SK-N-MC (cell line): ENCODE results near the gene PLCE1.

Experiments
- DNase-seq: peaks from one replicate; pipeline ENCODE4 v3.0.0-alpha.2; 2011; ENCODE audit warnings: low read depth, low spot score
- H3K27ac ChIP-seq: fragments of 200-600 bp; sonication (generic); 2 replicates; pipeline ENCODE4 v1.5.1; 2016; ENCODE audit warnings: mixed run types
- H3K36me3 ChIP-seq: fragments of 200-600 bp; sonication (generic); 2 replicates; pipeline ENCODE4 v1.6.1; 2017; ENCODE audit warnings: antibody characterized with exemption, low read length, mixed read lengths; ENCODE audit not compliant: insufficient read depth
- H3K4me3 ChIP-seq: fragments of 200-600 bp; sonication (generic); 2 replicates; pipeline ENCODE4 v1.5.1; 2016
- H3K9ac ChIP-seq: fragments of 200-600 bp; sonication (generic); 2 replicates; pipeline ENCODE4 v1.8.0; 2017; ENCODE audit warnings: mixed run types, mixed read lengths; ENCODE audit not compliant: insufficient read length
- H3K9me3 ChIP-seq: fragments of 200-600 bp; sonication (generic); 2 replicates; pipeline ENCODE4 v1.6.1; 2017; ENCODE audit warnings: low read depth, mild to moderate bottlenecking, antibody characterized with exemption, low read length, moderate library complexity, mixed read lengths
- EZH2 ChIP-seq: fragments of 200-600 bp; sonication (generic); IDR thresholded peaks from one replicate; pipeline ENCODE4 v1.6.1; 2017; ENCODE audit warnings: antibody characterized with exemption
- FOXP2 ChIP-seq: optimal IDR thresholded peaks from 2 replicates; pipeline ENCODE3; 2011; ENCODE audit warnings: mild to moderate bottlenecking, moderate library complexity; ENCODE audit not compliant: insufficient read depth; ENCODE audit errors: extremely low read length, control extremely low read depth
- POLR2AphosphoS5 ChIP-seq: IDR thresholded peaks from 2 replicates; pipeline ENCODE4 v1.6.1; 2012; ENCODE audit warnings: mild to moderate bottlenecking, low read depth, low read length, borderline replicate concordance

Gene PLCE1

GRCh38 chr10:93999401-93999851 lies 5.7 kb downstream of the PLCE1 start:
- TF ChIP-seq FOXP2 (no peak), POLR2AphosphoS5 (no peak), EZH2 (no peak)
- no peaks in the 10 kb centered on the region for H3K36me3 ChIP-seq
- H3K4me3 ChIP-seq, result no peak overlapping the region
- DNase-seq, result no peak
- no peaks in the 10 kb centered on the region for H3K9me3 ChIP-seq
- no peak overlapping the region for H3K9ac ChIP-seq
- no peak overlapping the region for H3K27ac ChIP-seq

- no peak overlapping the region for H3K9ac ChIP-seq
- TF ChIP-seq POLR2AphosphoS5 (no peak), FOXP2 (no peak), EZH2 (no peak)
- H3K4me3 ChIP-seq, result no peak overlapping the region
- no peak overlapping the region for H3K27ac ChIP-seq
- H3K9me3 ChIP-seq, result no peaks in the 10 kb centered on the region
- H3K36me3 ChIP-seq, result no peaks in the 10 kb centered on the region
- no peak for DNase-seq
Measured at GRCh38 chr10:94000638-94001415, 7.1 kb downstream of the PLCE1 start.

GRCh38 chr10:94001416-94001810 lies 7.7 kb downstream of the PLCE1 start:
- no peak for TF ChIP-seq FOXP2
- no peak for TF ChIP-seq EZH2
- no peak for TF ChIP-seq POLR2AphosphoS5
- Histone ChIP-seq H3K9me3 (no peaks in the 10 kb centered on the region), H3K27ac (no peak overlapping the region), H3K4me3 (no peak overlapping the region), H3K9ac (no peak overlapping the region), H3K36me3 (no peaks in the 10 kb centered on the region)
- no peak for DNase-seq

- no peaks in the 10 kb centered on the region for H3K9me3 ChIP-seq
- H3K9ac ChIP-seq, result no peak overlapping the region
- DNase-seq, result no peak
- no peaks in the 10 kb centered on the region for H3K36me3 ChIP-seq
- TF ChIP-seq EZH2, result no peak
- no peak overlapping the region for H3K27ac ChIP-seq
- H3K4me3 ChIP-seq, result no peak overlapping the region
Measured at GRCh38 chr10:94002156-94002555, 8.4 kb downstream of the PLCE1 start.

- TF ChIP-seq FOXP2 (no peak), POLR2AphosphoS5 (no peak), EZH2 (no peak)
- DNase-seq, result no peak
- Histone ChIP-seq H3K9me3 (no peaks in the 10 kb centered on the region), H3K27ac (no peak overlapping the region), H3K36me3 (no peaks in the 10 kb centered on the region), H3K9ac (no peak overlapping the region), H3K4me3 (no peak overlapping the region)
Measured at GRCh38 chr10:94003488-94003887, 9.8 kb downstream of the PLCE1 start.

GRCh38 chr10:94005050-94005449 lies 11.3 kb downstream of the PLCE1 start:
- no peak overlapping the region for H3K4me3 ChIP-seq
- TF ChIP-seq EZH2 (no peak), POLR2AphosphoS5 (no peak)
- no peak overlapping the region for H3K9ac ChIP-seq
- H3K9me3 ChIP-seq, result no peaks in the 10 kb centered on the region
- DNase-seq, result no peak
- no peaks in the 10 kb centered on the region for H3K36me3 ChIP-seq
- no peak overlapping the region for H3K27ac ChIP-seq

- H3K27ac ChIP-seq, result no peak overlapping the region
- no peaks in the 10 kb centered on the region for H3K36me3 ChIP-seq
- no peak for TF ChIP-seq FOXP2
- no peak for TF ChIP-seq POLR2AphosphoS5
- no peak for TF ChIP-seq EZH2
- no peak overlapping the region for H3K9ac ChIP-seq
- H3K9me3 ChIP-seq, result no peaks in the 10 kb centered on the region
- DNase-seq, result no peak
- H3K4me3 ChIP-seq, result no peak overlapping the region
Measured at GRCh38 chr10:94006591-94007550, 13.1 kb downstream of the PLCE1 start.

GRCh38 chr10:94008526-94008925 lies 14.8 kb downstream of the PLCE1 start:
- Histone ChIP-seq H3K9ac (no peak overlapping the region), H3K4me3 (no peak overlapping the region), H3K27ac (no peak overlapping the region), H3K9me3 (no peaks in the 10 kb centered on the region), H3K36me3 (no peaks in the 10 kb centered on the region)
- TF ChIP-seq POLR2AphosphoS5 (no peak), EZH2 (no peak), FOXP2 (no peak)
- DNase-seq, result no peak

- no peak overlapping the region for H3K4me3 ChIP-seq
- H3K9ac ChIP-seq, result no peak overlapping the region
- H3K9me3 ChIP-seq, result no peaks in the 10 kb centered on the region
- no peaks in the 10 kb centered on the region for H3K36me3 ChIP-seq
- no peak for DNase-seq
- no peak for TF ChIP-seq FOXP2
- no peak for TF ChIP-seq EZH2
- TF ChIP-seq POLR2AphosphoS5, result no peak
- no peak overlapping the region for H3K27ac ChIP-seq
Measured at GRCh38 chr10:94010116-94010515, 16.4 kb downstream of the PLCE1 start.
